ENCODE measurements around the gene FADS3. TPM values are rescaled to one million over a fixed set of nuclear protein-coding genes. Genes with fewer than 3 reads are reported as not detected.
A peak's percentile ranks its signal among the peaks of the same experiment; 100 is the strongest.

The FADS3 gene
- total and polyA plus RNA-seq, 2 of the 4 experiments (the other 2 are of a cell fraction), result 54.5 to 110 TPM

DNA sequence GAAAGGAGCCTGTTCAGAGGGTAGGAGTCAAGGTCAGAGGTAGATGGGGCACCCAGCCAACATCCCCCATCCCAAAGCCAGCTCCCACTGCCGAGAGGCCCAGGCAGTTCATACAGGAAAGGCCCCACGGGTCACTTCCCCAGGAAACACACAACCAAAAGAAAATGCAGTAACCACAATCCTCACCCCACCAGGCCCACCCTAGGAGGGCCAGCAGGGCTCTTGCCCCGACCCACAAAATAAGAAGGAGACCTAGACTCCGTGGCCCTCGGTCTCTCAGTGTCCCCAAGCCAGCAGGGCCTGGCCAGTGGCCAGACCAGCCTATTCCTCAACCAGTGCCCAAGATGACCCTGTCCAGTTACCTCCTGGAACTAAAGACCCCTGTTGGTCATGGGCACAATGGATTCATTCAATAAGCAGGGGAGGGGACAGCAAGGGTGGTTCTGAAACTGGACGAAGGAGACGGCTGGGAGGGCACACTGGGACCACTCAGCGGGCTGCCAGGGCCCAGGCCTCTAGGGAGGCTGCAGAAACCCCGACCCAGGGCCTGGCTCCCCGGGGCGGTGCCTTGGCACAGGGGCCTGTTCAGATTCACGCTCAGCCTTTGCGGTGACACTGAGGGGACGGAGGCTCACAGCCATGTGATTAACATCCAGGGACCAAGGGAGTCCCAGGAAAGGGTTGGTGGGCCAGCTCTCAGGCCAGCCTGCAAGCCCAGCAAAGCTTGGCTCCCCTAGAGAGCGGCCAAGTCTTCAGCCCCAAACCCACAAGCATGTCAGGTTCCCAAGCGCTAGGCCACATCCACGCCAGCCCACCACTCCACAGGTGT is 20.6 kb upstream of the FADS3 start (continued):
- TF ChIP-seq RAD21 (IDR thresholded peaks at IDR 0.05; ENCODE audit: low read length), result no peak

- no TSS peak for BruUV-seq (replicated peaks)
- no peak for TF ChIP-seq ELK1 (IDR thresholded peaks at IDR 0.05; ENCODE audit: borderline replicate concordance, low read depth, low read length)
- TF ChIP-seq MXI1 (IDR thresholded peaks at IDR 0.05; ENCODE audit: borderline replicate concordance, low read depth, low read length), result no peak
- no peak for TF ChIP-seq MAZ (IDR thresholded peaks at IDR 0.05; ENCODE audit: borderline replicate concordance, low read depth, low read length)
- TF ChIP-seq CHD1 (IDR thresholded peaks at IDR 0.05; ENCODE audit: low read depth, low read length), result no peak
- no peak for TF ChIP-seq USF2 (IDR thresholded peaks at IDR 0.05; ENCODE audit: low read depth, low read length)
- no peak for TF ChIP-seq BHLHE40 (IDR thresholded peaks at IDR 0.05; ENCODE audit: low read depth, low read length)
- TF ChIP-seq RAD21 (IDR thresholded peaks at IDR 0.05; ENCODE audit: low read length), result no peak
- no peak for TF ChIP-seq RCOR1 (IDR thresholded peaks at IDR 0.05; ENCODE audit: insufficient replicate concordance, low read length)
- no peak for TF ChIP-seq SMC3 (IDR thresholded peaks at IDR 0.05; ENCODE audit: low read depth, low read length)
- no peak for TF ChIP-seq RFX5 (IDR thresholded peaks at IDR 0.05; ENCODE audit: low read depth, low read length)
- TF ChIP-seq POLR2A (IDR thresholded peaks at IDR 0.05; ENCODE audit: low read depth, low read length), result no peak
- TF ChIP-seq FOS (IDR thresholded peaks at IDR 0.05; ENCODE audit: low read depth, low read length), result no peak
Measured at GRCh38 chr11:61911128-61911700, 19.9 kb upstream of the FADS3 start.

More at GRCh38 chr11:61911128-61911700, 19.9 kb upstream of the FADS3 start:
- H3K9me3 ChIP-seq (ENCODE audit: control insufficient read depth, insufficient read depth, low read length), result no peaks in the 10 kb centered on the region
- intact Hi-C loops (cut with micrococcal nuclease) (no loop called here), in situ Hi-C loops (cut with MboI; ENCODE audit: low sequenced_read_pairs) (no loop called here), dilution Hi-C loops (cut with HindIII; ENCODE audit: low sequenced_read_pairs, unreplicated experiment) (no loop called here)
- no peak overlapping the region for H3K9ac ChIP-seq (ENCODE audit: low read depth, low read length)
- no peaks in the 10 kb centered on the region for H3K79me1 ChIP-seq (ENCODE audit: low read depth in 1 of 2, low read length in 2 of 2)
- no peak overlapping the region for H3K4ac ChIP-seq (ENCODE audit: low read depth, low read length)
- no peak overlapping the region for H3K23ac ChIP-seq (ENCODE audit: low read depth, low read length)
- ATAC-seq (ENCODE audit: low read depth) (no peak), DNase-seq (no peak)
- H2BK5ac ChIP-seq (ENCODE audit: low read depth, low read length, poor library complexity, severe bottlenecking), result no peak overlapping the region
- ChIA-PET POLR2A (ENCODE audit: unreplicated experiment) (no interaction called here), CTCF (interaction anchor here (1.1 kb wide), 1 partner anchor 37 kb away, joined by 3 read pairs; no protein-coding TSS in a partner anchor)
- 0 out of 2 replicates have a peak, but pooled peaks cover 4% of the 10 kb centered on the region for H3K9me1 ChIP-seq (ENCODE audit: insufficient read depth, low read length)
- H4K91ac ChIP-seq (ENCODE audit: insufficient read depth, low read depth, low read length), result no peak overlapping the region
- H3K27me3 ChIP-seq (ENCODE audit: control insufficient read depth, insufficient read depth, low read length), result no peaks in the 10 kb centered on the region
- no peaks in the 10 kb centered on the region for H3K4me1 ChIP-seq (ENCODE audit: control insufficient read depth, insufficient read depth, low read length)
- no peak overlapping the region for H2AFZ ChIP-seq (replicated peaks; ENCODE audit: low read length, poor library complexity)
- peak overlapping the region; percentile 50 for H2AK9ac ChIP-seq (replicated peaks; ENCODE audit: low read depth, low read length, poor library complexity)
- no peak overlapping the region for H3K4me3 ChIP-seq (ENCODE audit: insufficient read depth, low read depth, low read length)
- H3K36me3 ChIP-seq (ENCODE audit: control insufficient read depth, insufficient read depth, low read length), result peaks cover 1% of the 10 kb centered on the region; the same call in 1 of the 2 replicates
- no peak overlapping the region for H2AK5ac ChIP-seq (ENCODE audit: low read depth, low read length)
- H2BK15ac ChIP-seq (ENCODE audit: low read depth, low read length), result no peak overlapping the region
- H4K5ac ChIP-seq (ENCODE audit: low read depth, low read length), result no peak overlapping the region
- H4K20me1 ChIP-seq (ENCODE audit: insufficient read depth, low read length), result peaks cover 3% of the 10 kb centered on the region; the same call in 1 of the 2 replicates
- no peak overlapping the region for H2BK120ac ChIP-seq (ENCODE audit: low read depth, low read length)
- no peak overlapping the region for H3K14ac ChIP-seq (replicated peaks; ENCODE audit: low read depth, low read length)
- no peak overlapping the region for H3K18ac ChIP-seq (ENCODE audit: low read depth, low read length)
- no peak overlapping the region for H2BK20ac ChIP-seq (ENCODE audit: low read depth, low read length)
- no peak overlapping the region for H3K56ac ChIP-seq (ENCODE audit: extremely low read depth, insufficient read depth, low read length)
- H3K27ac ChIP-seq (ENCODE audit: insufficient read depth, low read length), result no peak overlapping the region
- 79% methylated on average over 2 of the region's 7 CpGs; no CpG with 5 or more reads in 1 of the 2 experiments for WGBS, 2 experiments (ENCODE audit: extremely low coverage in 2 of 2, insufficient read length in 1 of 2)
- no peak overlapping the region for H4K8ac ChIP-seq (ENCODE audit: low read depth in 2 of 2, low read length in 2 of 2)
- H3K4me2 ChIP-seq (ENCODE audit: low read depth, low read length), result no peak overlapping the region
